ENCODE results near the gene ITGA7. TPM values are rescaled to one million over a fixed set of nuclear protein-coding genes. Genes with fewer than 3 reads are reported as not detected.

ITGA7 gene
- total and polyA plus RNA-seq, 9 donors = 4.9 to 69.6 (median 25.9) TPM

DNA sequence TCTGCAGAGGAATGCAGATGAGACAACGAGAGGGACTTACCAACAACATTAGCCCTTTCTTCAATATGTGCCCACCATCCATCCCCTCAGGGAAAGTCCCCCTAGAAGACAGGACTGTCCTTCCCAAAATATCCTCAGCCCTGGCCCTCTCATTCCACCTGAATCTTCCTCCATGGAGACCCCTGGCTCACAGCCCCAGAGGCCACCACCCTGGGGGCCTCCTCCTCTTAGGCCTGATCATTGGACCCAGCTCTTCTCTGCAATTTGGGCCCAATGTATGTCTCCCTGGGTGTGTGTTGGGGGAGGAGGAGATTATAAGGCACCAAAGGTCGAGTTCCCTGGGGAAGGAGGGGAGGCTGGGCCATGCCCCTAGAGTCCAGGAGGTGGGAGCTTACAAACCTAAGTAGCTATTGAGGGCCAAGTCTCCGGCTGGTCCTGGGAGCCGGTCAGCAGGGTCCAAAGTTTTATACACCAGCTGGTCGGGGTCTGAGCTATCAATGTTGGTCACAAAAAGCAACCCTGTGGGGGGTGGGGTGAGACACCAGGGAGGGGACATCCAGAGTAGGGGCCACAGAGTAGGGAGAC is 8.1 kb downstream of the ITGA7 start:
- Histone ChIP-seq H3K27me3 (no peaks in the 10 kb centered on the region), H3K9me3 (no peaks in the 10 kb centered on the region), H3K27ac (no peak overlapping the region), H3K36me3 (no peaks in the 10 kb centered on the region), H3K4me1 (ENCODE audit: insufficient read depth) (no peaks in the 10 kb centered on the region), H3K4me3 (no peak overlapping the region)
- intact Hi-C loops (cut with DNase I) = no loop called here
- WGBS, 3 donors = 58 to 63% (median 62%) methylated on average over 5 of the region's 5 CpGs
- DNase-seq = peak in 2 of 5 donors; percentile 5 to 16
- TF ChIP-seq POLR2A (IDR thresholded peaks at IDR 0.05) (no peak), EP300 (IDR thresholded peaks at IDR 0.05) (no peak), CTCF (IDR thresholded peaks at IDR 0.05) (no peak)

DNA sequence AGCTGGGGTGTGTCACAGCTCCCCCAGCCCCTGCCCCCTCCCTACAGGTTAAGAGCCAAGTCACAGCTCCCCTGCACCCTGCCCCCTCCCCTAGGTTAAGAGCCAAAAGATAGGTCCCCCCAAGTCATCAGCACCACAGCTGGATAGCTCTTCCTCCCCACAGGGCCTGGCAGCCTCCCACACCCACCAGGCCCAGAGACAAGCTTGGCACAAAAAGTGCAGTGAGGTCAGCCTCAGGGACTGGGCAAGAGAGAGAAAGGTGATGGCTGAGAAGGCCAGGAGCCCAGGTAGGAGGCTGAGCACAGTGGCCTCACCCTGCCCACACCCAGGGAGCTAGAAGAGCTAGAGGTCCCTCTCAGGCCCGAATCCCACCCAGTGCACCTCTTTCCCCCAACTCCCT is 8.7 kb downstream of the ITGA7 start:
- no peak overlapping the region for H3K4me3 ChIP-seq
- no peak overlapping the region for H3K27ac ChIP-seq
- TF ChIP-seq CTCF (IDR thresholded peaks at IDR 0.05) = no peak
- no peak for TF ChIP-seq EP300 (IDR thresholded peaks at IDR 0.05)
- no peak for TF ChIP-seq POLR2A (IDR thresholded peaks at IDR 0.05)
- no peaks in the 10 kb centered on the region for H3K36me3 ChIP-seq
- WGBS, 3 donors = 87 to 100% (median 89%) methylated on average over 1 of the region's 1 CpG
- DNase-seq = peak in 2 of 5 donors; percentile 7 to 8
- H3K27me3 ChIP-seq = no peaks in the 10 kb centered on the region
- intact Hi-C loops (cut with DNase I) = no loop called here
- H3K4me1 ChIP-seq (ENCODE audit: insufficient read depth) = no peaks in the 10 kb centered on the region
- no peaks in the 10 kb centered on the region for H3K9me3 ChIP-seq

DNA sequence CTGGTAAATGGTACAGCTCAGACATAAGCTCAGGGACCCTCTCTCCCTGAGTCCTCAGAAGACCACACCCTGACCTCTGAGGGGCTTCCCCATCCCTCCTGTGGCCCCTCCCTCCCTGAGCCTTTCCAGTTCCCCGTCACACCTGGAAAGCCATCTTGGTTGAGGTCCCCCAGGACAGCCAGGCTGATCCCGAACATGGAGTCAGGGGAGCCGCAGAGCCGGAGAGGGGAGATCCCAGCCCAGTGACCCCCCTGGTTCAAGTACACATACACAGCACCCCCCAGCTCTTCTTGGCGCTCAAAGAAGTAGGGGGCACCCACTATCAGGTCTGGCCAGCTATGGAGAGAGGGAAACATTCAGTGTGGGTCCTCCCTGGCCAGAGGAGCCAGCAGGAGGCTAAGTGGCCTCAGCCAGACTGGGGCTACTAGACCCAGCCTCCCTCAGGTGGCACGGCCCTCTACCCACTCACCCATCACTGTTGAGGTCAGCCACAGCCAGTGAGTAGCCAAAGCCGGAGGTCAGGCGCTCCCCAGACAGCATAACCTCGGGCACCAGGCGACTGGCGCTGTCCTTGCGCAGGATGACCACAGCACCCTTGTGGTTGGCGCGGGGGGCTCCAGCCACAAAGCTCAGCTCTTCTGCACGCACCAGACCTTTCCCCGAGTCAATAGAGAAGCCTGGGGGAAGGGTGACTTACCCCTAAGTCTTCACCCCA is 9.3 kb downstream of the ITGA7 start:
- intact Hi-C loops (cut with DNase I) = no loop called here
- TF ChIP-seq CTCF (IDR thresholded peaks at IDR 0.05) = no peak
- TF ChIP-seq POLR2A (IDR thresholded peaks at IDR 0.05) = no peak
- no peak for TF ChIP-seq EP300 (IDR thresholded peaks at IDR 0.05)
- 87 to 92% (median 90%) methylated on average over 15 to 16 of the region's 16 CpGs for WGBS, 3 donors
- Histone ChIP-seq H3K27me3 (no peaks in the 10 kb centered on the region), H3K9me3 (no peaks in the 10 kb centered on the region), H3K27ac (no peak overlapping the region), H3K4me3 (no peak overlapping the region), H3K4me1 (ENCODE audit: insufficient read depth) (no peaks in the 10 kb centered on the region), H3K36me3 (no peaks in the 10 kb centered on the region)
- DNase-seq = peak in 2 of 5 donors; percentile 9 to 19

- intact Hi-C loops (cut with DNase I) = no loop called here
- no peaks in the 10 kb centered on the region for H3K36me3 ChIP-seq
- H3K4me3 ChIP-seq = no peak overlapping the region
- H3K9me3 ChIP-seq = no peaks in the 10 kb centered on the region
- no peaks in the 10 kb centered on the region for H3K4me1 ChIP-seq (ENCODE audit: insufficient read depth)
- H3K27ac ChIP-seq = no peak overlapping the region
- H3K27me3 ChIP-seq = no peaks in the 10 kb centered on the region
- DNase-seq = no peak
- no peak for TF ChIP-seq CTCF (IDR thresholded peaks at IDR 0.05)
- no peak for TF ChIP-seq EP300 (IDR thresholded peaks at IDR 0.05)
- WGBS, 3 donors = 83 to 89% (median 87%) methylated on average over 7 of the region's 7 CpGs
Measured at GRCh38 chr12:55697686-55698085, 10.0 kb downstream of the ITGA7 start.

All from ovary (tissue), 9 donors.